ENCODE measurements around the gene EIF5AL1.

EIF5AL1 gene

DNA sequence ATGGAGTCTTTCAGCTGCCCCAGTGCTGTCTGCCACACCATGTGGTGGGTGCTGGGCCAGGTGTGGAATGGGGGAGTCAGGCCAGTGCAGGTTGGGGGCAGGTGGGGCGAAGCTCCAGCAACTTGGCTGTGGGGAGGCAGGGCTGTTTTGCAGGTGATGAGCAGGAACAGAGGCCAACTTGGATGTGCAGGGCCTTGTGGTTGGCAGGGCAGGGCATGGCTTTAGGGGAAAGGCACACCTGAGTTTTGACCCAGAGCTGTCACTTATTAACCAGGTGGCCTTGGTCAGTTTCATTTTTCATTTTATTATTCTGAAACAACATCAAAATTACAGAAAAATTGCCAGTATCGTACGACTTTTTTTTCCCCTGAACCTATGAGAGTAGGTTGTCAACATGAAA is 48.9 kb downstream of the EIF5AL1 start:
- no peak for DNase-seq

DNA sequence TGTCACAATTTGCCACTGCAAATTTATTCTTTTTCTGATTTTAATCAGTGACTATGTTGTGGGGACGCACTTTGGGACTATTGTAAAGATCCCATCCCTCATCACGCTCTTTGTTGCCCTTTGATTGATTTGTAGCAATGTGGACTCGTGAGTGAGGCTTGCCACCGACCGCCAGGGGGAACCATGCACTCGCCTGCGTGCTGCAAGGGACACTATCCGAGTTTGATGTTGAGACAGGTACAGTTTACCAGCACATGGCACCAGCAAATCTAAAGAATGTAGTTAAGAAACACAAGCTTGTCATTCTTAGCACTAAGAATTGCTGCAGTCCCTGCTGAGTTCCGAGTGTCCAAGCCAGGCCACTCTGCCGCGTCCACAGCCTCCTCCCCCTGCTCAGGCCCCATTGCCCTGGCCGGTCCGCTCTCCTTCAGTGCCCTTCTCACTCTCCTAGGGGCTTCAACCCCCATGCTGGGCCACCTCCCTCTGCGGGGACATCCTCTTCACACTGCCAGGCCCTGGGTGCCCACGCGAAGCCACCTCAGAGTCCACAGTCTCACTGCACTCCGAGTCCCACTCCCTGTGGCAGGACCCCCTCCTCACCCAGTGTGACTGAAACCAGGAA is 49.9 kb downstream of the EIF5AL1 start:
- peak; percentile 6 to 39 for DNase-seq

DNA sequence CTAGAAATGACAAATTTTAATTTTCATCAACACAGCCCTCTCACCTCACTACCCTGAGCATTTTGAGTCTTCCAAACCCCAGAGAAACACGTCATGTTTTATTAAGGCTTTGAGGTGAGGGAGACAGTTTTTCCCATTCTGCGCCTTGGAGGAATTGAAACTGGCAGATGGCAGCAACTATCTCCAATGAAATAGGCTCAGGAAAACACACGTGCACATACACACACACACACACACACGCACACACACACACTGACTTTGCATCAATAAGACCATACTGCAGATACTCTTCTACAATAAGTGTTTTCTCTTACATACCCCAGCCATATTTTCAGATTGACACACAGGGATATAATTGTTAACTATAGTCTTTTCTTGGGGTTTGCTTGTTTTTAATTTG is 51.1 kb downstream of the EIF5AL1 start:
- no peak for DNase-seq

All from NCI-H1930 (cell line).